ENCODE results near the gene HEMK1.
A peak's percentile ranks its signal among the peaks of the same experiment; 100 is the strongest.

Gene HEMK1, protein sequence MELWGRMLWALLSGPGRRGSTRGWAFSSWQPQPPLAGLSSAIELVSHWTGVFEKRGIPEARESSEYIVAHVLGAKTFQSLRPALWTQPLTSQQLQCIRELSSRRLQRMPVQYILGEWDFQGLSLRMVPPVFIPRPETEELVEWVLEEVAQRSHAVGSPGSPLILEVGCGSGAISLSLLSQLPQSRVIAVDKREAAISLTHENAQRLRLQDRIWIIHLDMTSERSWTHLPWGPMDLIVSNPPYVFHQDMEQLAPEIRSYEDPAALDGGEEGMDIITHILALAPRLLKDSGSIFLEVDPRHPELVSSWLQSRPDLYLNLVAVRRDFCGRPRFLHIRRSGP

DNA sequence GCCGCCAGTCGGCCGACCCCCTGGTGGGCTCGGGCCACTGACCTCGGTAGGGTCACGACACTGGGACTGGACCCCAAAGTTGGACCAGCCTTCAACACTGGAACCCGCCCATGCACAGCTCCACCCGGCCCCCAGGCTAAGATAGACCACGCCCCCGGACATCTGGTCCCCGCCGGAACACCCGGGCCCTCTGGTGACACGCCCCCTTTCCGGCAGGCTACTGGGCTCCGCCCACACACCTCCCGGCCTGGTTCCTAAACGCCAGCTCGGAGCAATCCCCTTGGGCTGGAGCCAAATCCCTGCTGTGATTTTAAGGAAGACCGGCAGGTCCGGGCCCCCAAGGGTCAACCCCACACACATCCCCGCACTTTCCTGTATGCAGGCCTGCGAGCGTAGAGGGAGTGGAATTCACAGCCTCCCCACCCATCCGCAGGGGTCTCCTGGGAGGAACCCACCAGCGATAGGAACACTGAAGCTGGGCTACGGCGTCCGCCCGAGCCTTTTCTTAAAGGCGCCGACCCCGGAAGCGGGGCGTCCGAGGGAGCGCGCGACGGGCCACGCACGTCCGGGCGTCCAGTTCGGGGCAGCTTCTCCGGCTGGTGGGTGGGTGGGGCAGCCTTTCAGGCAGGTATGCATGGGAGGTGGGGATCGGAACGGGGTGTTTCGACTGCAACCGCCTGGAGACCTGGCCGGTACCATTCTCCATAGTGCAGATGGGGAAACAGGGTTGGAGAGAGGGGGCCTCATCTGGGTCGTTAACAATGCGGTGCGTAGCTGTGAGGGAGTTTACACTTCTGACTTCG lies at the start of gene HEMK1:
Gene HEMK1 (plus strand): TSS at position 576 of the 803 bp plus-strand sequence. CDS start 1,583 bp downstream, outside the sequence.
- DNase-seq: peak; percentile 87

DNA sequence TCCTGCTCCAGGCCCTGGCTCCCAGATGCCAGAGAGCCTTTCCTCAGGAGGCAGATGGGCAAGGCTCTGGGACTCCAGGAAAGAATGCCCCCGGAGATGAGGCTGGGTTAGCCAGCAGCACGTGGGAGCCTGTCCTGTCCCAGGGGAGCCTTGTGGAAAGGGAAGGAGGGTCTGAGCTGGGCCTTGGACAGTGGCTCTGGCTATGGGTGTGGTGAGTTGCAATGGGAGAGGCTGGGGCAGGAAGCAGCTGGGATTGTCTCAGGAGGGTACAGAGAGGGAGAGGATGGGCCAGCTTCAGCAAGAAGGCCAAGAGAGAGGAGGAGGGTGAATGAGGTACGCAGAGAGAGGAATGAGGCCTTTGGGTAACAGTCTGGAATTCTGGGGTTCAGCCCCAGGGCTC lies 48.5 kb upstream of the HEMK1 start:
- no peak for DNase-seq

DNA sequence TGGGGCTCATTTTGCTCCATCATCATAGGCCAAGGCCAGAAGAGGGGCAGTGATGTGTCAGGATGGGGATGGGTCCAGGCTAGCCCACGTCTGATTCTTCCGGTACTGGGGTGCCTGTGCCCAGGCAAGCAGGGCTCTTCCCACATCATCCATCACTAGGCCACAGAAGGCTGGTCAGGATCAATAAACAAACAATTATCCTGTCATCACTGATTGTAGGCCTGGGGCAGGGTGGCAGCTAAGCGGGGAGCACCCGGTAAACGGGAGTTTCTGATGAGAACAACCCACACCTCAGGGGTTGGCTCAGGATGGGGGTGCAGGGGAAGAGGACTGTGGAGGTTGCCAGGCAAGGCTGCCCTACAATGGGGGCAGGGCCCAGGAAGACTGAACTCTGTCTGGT lies 47.8 kb upstream of the HEMK1 start:
- DNase-seq: no peak

DNA sequence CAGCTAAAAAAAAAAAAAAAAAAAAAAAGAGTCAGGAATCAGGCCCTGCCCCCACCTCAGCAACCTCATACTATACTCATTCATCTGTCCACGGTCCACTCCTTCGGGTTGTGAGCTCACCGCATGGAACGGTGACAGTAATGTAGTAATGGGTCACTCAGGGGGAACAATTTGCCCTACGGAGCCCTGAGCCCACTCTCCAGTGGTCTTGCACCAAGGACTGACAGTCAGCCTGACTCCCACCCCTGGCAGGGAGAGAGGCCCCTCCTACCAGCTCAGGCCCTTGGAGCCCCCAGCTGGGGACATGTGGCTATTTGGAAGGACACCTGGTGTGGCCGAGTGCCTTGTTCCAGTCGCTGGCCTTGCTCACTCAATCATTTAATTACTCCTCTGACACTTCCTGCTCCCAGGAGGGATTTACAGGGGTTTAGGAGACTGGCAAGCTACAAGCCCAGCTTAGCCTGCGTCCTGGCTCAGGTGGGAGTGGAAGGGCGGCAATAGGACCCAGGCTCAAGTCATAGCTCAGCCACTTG lies 46.0 kb upstream of the HEMK1 start:
- DNase-seq: no peak

DNA sequence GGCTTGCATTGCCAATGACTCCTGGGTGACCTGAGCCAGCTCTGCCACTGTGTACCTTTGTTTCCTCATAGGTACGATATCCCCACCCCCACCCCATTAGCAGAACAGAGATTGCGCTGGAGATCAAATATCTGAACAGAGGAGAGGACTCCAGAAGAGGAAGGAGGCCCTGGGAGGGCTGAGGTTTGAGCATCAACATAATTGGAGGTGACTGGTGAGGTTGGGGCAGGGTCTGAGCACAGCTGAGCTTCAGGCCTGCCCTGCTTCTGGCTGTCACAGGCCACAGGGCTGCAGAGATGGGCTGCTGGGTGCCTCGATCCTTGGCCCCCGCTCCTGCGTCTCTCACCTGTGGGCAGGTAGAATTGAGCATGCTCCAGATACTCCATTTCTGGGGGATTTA lies 44.6 kb upstream of the HEMK1 start:
- DNase-seq: no peak

DNA sequence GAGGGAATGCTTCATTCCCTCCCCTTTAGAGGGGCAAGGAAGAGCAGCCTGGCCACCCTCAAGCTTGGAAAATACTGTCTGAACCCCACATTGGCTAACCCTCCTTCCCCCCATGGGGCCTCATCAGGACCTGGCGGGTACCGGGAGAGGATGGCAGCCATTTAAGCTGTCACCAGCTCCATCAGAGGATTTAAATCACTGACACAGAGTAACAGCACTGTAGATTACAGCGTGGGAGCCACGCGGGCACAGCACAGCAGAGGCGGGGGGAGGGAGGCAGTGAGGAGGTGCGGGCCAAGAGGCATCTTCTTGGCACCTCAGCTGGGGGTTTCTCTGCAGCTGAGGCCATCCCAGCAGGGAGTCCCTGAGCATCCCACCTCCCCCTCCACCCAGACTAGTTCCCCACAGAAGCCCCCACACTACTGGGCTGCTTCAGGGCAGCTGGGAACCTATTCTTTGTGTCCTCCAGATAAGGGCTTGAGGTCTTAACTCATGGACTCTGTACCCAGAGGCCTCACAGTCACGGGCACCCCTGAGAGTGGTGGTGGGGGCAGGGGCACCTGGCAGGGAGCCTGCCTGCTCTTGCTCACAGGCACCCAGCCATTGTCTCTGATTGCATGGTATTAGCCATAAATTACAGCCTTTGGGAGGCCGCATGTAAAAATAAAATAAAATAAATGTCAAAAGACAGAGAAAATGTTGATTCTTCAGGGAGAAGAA lies 44.0 kb upstream of the HEMK1 start:
- DNase-seq: no peak

DNA sequence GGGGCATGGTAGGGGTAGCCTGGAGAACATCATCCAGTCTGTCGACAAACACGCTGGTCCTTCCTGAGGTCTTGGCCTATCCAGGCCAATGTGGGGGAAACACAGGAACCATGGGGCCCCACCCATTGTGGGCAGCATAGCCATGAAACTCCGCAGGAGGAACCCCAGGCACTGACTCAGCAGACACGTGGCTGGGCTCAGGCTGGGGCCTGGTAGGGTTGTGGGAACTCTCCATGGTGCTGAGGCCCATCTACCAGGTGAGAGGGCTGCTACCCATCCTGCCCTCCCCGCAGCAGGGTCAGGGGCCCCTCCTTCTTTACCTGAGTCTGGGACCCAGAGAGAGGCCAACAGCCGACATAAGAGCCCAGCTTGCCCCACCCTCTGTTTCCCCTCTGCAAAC lies 43.3 kb upstream of the HEMK1 start:
- DNase-seq: no peak

DNA sequence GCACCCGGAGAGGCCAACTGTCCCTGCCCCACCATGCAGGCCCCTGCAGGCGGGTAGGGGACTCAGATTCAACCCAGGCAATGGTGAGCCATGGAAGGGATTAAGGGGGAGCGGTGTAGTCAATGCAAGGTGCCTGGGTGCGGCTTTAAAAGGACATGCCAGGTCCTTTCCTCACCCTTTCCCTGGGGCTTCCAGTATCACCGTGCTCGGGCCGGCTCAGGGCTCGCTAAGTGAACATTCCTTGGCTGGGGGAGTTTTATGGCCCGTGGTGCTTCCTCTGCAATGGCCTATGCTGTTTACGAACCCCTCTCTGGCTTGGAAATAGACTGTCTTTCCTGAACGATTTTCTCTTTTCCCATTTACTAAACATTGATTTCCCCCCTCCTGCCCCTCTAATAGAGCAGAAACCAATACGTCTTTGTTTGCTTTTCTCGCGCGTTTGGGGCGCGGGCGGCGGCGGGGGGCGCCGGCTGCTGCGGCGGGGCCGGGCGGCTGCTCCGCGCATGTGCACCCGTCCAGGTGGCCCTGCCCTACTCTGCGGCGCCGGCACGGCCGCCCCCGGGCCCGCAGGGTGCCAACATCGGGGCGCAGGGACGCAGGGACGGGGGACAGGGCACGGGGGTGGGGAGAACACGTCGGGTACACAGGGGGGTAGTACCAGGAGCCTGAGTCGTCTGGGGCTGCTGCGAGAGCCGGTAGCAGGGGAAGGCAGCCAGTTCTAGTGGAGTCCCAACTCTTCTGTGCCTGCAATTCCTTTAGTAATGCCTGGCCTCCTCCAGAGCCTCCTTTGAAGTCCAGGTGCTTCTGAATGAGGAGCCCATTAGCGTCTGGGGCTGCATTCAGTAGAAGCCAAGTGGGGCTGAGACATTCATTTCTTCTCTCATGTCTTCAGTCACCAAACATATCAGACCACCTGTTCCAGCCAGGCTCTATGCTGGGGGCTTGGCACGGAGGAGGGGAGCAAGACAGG lies 39.0 kb upstream of the HEMK1 start:
- DNase-seq: no peak

DNA sequence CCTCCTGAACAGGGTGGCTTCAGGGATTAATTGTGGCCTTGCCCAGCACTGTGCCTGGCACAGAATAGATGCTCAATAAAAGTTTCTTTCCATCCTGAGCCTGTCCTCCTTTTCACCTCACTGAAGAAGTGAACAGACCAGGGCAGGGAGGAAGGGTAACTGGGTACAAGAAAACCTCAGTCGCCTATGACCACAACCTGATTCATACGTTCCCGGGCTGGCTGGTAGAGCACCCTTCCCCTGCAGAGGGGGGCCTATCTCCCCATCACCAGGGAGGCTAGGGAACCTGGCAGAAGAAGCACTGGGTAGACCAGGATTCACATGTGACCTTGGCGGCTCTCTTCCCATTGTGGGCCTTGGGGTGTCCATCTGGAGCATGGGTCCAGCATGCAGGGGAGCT lies 38.1 kb upstream of the HEMK1 start:
- DNase-seq: no peak

DNA sequence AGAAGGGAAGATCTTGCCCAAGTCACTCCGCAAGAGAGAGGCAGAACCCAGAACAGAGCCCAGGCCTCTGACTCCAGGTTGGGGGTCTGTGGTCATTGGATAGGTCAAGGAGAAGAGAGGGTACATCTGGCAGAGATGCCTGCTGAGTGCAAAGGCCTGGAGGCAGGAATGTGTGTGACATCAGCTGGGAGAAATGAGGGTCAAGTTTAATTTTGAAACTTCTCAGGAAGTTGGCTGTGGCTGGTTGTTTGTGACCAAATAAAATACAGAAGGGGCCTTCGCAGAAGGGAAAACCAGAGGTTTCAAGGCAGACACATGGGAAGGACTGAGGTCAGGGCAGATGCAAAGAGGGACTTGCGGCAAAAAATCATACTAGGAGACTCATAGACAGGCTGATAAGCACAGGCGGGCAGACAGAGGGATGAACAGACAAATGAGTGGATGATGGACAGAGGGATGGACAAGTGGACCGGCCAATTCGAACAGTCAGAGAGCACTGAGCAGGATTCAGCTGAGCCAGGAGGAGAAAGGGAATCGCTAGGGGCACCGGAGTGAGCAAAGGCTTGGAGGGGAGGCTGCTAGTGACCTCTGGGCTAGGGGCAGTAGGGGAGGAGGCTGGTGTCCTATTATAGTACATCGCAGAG lies 37.1 kb upstream of the HEMK1 start:
- no peak for DNase-seq

DNA sequence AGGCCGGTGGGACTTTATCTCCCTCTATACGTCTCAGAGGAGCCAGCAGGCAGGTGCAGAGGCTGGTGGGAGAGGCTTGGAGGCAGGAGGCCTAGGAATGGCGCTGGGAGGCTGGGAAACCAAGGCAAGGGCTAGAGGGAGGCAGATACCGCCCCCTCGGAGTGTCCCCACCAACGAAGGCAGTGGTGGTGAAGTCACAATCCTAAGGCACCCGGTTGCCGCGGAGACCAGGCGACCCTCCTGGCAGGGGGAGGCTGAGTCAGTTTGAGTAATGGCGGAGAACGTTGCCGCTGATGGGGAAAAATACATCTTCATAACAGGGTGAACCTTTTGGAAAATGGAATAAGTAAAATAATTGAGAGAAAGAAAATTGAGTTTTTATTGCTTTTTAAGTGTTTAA lies 36.0 kb upstream of the HEMK1 start:
- DNase-seq: no peak

DNA sequence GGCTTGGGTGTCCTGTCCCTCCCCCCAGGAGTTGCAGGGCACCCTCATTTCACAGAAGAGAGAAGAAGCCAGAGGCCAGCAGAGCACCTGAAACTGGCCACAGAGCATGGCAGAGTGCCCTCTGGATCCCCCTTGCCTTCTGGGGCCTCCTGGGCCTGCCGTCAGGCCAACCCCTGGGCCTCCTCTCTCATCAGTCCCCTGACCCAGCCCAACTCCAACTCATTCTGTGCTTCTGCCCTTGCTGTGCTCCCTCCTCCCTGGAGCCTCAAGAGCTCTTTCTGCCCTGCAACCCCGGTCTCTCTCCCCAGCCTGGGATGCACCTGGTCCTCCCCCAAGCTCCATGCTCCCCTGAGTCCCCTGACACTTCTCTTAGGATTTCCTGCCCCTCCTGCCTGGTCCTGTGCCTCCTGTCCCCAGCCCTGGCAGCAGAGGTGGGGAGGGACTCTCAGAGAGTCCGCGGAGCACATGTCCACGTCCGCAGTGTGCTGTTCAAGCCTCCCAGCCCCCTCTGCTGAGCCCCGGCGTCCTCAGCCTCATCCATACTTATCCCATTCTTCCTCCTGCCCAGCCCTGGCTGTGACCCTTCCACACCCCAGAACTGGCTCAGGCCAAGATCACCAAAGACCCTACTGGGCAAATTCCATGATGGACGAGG lies 35.4 kb upstream of the HEMK1 start:
- DNase-seq: no peak

DNA sequence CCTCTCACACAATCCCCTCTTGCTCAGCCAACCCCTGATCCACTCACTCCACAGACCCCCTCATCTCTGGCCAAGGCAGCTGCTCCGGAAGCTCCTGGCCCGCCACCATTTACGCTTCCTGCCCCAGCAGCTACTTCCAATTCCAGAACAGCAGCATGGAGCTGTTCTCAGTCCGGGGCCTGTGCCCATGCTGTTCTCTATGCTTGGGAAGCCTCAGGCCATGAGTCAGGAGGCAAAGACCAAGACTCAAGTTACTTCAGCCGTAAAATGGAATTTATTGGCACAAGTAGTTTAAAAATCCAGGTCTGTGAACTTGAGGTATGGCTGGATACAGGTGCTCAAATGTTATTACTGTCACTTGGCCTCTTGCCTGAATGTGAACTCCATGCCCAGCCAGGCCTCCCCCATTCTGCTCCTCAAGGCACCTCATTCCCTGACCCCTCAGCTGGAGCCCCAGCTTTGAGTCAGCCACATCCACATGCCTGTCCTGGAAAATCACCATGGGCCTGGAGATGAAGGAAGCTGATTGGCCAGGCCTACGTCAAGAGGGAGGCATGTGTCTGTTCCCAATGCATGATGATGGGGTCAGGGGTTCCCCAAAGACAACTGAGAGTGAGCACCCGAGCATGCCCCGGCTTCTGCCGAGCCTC lies 34.5 kb upstream of the HEMK1 start:
- no peak for DNase-seq

DNA sequence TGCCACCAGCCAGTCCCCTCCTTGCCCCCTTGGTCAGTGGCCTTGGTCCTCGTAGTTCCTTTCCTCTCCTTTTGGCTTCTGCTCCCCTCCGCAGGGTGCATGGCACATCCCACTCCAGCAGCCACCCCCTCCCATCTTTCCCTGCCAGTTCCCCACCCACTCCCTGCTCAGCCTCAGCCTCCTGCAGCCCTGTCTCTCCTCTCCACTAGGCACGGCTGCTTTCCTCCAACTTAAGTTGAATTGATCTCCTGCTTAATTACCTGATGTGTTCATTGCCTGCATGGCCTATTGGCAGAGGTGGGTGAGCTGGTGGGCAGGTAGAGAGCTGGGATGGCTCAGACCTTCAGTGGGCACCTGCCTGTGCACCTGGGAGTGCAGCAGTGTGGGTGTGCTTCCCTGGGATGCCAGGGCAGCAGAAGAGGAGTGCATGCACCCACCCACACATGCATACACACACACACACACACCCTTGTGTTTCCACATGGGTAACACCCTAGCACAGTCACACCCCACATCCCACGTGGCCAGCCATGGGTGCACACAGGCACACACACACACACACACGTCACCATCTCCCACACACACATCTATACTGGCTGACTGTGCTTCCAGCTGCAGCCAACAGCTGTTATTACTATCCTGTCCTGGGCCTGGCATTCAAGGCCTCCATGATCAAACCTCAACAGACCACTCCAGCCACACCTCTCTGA lies 32.7 kb upstream of the HEMK1 start:
- DNase-seq: no peak

DNA sequence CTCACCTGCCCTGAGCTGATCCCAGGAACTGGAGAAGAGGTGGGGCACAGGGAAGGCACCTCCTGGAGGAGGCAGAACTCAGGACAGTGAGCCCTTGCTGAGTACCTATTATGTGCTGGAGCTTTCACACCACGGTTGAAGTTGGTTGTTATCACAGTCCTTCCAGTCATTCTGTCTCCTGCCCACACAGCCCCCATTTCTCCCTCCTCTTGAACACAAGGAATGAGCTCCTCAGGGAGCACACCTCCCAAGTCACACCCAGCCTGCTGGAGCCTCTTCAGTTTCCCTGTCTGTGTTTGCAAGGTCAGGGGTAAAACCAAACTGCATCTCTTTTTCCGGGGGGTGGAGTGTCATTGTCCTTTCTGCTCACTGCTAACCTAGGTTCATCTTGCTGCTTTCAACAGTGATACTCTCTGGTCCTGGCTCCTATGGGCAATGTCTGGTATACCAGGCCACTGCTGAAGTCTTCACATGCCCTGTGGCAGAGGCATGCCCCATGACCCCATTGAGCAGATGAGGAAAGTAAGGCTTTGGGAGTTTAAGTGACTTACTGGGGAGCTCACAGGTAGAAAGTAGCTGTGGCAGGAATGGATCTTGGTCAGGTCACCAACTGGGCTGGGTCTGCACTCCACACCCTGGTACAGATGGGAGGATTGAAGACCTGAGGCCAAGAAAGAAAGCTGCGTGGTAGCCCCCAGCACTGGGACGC lies 31.7 kb upstream of the HEMK1 start:
- DNase-seq: no peak

DNA sequence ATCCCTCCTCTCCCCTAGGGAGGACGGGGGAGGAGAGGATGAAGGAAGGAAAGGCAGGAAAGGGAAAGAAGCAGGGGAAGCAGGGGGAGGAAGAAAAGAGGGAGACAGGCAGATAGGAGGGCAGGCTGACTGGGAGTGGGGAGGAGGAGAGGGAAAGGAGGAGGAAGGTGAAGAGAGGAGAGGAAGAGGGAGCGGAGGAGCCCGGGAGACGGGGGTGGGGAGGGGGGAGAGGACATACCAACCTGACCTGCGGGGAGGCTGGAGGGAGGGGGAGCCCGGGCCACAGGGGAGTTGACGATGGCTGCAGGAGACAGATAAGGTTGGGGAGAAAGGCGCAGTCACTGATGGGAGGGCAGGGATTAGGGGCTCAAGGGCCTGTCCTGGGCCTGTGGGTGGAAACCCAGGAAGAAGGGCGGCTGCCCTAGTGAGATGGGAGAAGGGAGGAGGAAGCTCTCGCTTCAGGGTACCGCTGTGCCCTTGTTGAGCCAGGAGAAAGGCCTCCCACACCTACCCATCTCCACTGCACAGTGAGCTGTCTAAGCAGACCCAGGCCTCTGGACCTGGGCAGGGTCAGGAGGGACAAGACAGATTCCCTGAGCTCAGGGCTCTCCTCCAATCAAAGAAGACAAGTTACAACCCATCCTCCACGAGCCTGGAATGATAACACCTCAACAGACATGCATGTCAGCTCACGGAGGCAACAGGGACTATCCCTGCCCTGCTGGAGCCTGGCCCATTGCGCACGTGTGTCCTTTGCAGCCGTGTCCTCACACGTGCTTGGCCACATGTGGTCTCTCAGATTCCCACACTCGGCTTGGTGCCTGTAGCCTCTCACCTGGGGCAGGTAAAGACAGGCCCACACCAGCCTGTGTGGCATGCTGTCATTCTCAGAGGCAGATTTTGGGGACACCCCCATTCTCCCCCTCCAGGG lies 29.7 kb upstream of the HEMK1 start:
- DNase-seq: no peak

DNA sequence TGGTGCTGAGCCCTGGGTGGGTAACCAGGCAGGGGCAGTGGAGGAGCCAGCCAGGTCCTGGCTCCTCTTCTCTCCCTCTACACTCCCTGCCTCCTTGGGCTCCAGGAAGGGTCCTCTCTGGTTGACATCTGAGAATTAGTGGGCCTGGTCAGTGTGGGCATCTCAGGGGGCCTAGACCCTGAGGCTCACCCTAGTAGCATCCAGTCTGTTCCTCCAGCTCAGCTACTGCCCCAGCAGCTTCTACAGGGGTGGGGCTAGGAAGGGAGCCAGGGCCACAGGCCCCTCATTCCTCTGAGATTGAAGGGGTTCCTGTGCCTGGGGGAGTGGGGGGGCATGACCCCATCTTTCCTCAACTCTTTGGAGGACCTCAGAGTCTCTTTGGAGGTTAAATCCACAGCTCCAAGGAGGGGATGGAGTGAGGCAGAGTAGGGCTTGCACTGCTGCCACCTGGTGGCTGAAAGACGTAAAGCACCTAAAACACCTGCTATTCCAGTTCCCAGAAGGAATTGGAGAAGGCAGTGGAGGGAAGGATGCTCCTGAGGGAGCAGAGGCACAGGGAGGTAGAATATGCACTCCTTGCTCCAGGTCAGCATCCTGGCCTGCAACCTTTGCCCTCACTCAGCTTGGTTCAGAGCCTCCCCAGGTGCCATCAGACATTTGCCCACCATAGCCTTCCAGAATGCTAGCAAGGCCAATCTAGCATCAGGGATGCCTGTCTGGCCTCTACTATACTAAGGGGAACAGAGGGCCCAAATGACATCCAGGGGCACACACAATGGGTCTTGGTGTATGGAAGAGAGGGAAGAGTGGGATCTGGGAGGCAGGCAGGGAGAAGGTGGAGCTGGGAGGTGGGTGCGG lies 26.9 kb upstream of the HEMK1 start:
- peak; percentile 48 for DNase-seq

All from NCI-H510A treated with DMSO at 0.1 percent for 48 hours (cell line).